GDM1 (cell line): ENCODE data around the gene SLC9A1.

ENCODE experiments used
- DNase-seq: peaks from one replicate; lab custom pipeline; 2025; lab: John Stamatoyannopoulos, UW

The SLC9A1 gene

DNA sequence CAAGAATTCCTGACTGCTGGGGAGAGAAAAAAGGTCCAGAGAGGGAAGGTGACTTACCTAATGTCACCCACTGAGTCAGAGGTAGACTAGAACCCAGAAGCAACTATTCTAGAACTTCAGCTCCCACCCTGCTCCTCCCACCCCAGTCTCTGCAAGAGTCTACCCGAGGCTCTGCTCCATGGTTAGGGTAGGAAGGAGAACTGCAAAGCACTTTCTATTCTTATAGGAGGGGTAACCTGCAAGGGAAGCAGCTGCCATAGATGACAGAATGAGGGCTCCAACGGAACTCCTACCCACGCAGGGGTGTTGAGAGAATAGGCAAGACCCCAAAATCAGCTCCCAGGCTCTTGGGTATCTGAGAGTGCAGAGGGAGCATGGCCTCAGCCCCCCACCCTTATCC lies 4.3 kb downstream of the SLC9A1 start:
- DNase-seq: no peak

DNA sequence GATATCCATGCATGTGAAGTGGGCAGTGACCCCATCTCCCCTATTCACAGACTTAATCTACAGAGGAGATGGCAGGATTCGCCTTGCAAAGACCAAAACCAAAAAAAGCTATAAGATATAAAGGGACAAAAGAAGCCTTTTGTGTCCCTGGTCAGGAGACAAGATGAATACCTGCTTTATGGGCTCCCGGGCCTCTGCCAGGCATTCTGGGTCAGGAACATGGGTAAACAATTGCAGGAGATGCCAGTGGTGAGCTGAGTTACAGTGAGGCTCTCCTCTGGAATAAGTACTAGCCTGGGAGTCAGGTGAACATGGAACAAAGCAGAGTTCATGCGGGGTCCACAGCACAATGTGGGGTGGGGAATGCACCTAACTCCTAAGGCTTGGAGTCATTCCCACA lies 4.7 kb downstream of the SLC9A1 start:
- no peak for DNase-seq

DNA sequence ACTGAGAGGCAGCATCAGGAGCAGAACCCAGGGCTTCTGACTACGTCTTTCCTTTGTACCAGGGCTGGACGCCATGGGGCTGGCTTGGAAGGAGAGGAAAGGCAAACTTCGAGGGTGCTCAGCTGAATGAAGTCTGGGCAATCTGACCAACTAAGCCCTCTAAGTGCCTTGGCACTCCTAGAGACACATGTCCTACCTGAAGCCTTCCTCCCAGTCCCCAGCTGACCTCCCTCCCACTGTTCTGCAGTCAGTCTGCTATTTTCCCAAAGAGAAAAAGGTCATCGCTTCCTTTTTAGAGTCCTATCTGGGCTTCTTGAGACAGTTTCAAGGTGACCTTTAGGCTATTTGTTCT lies 5.2 kb downstream of the SLC9A1 start:
- DNase-seq: no peak

DNA sequence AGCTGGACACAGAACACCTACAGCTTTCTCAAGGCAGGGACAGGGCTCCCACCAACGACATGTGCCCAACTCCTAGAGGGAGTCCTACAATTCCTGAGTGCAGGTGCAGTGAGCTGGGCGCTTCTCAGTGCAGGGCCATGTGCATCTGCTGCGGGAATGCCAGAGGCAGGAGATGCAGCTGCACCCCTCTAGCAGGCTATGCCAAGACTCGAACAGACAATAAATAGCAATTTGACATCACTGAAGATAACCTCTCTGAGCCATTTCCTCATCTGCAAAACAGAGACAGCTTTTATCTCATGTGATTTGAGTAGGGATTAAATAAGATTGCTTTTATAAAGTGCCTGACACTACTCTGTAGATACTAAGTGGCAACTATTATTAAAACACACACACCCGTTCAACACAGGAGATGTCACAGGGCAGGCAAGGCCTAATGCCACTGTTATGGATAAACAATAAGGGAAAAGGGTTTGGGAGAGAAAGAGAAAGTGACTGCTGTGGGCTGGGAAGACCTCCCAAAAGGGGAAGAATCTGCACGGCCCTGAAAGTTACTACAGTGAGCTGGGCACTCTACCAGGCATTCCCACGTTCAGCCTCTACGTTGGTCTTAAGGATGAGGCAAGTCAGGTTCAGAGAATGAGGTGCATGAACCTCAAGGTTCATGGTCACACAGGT lies 5.7 kb downstream of the SLC9A1 start:
- DNase-seq: no peak

- DNase-seq: no peak
Observed at GRCh38 chr1:27148591-27148990, 6.3 kb downstream of the SLC9A1 start.

DNA sequence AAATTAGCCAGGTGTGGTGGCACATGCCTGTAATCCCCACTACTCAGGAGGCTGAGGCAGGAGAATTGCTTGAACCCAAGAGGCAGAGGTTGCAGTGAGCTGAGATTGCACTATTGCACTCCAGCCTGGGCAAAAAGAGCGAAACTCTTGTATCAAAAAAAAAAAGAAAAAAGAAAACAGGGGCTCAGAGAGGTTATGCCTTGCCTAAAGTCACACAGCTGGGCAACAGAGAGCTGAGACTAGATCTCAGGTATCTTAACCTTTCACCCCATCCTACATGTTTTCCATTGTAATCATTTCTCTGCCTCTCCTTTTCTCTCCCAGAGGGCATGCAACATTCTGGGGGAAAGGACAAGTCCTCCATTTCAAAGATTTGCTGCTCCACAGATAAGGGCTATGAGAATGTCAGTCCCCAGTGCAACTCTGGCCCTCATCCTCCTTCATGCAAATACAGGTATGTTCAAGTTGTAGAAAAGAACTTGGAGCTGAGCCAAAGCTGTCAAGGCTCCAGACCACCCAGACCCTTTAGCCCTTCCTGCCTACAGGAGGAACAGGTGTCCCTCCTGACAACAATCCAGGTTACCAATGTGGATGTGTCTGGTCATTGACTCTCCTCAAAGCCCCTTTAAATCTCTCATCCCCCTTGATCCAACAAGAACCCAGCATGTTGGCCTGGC lies 6.9 kb downstream of the SLC9A1 start:
- no peak for DNase-seq

DNA sequence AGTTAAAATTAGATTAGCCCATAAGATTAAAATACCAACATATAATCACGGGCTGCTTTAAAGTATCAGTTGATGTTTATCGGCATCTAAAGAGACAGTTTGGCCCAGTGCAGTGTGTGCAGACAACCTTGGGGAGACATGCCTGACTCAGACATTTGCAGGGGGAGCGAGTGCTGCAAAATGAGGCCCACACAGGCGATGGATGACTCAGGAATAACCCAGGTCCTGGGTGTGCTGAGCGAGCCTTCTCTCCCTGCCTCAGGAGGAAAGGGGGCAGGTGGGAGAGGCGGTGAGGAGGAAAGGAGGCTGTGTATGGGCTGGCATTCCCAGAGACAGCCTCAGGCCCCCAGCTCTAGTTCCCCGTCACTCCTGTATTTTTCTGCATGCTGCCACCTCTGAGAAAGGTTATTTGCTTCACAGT lies 9.0 kb downstream of the SLC9A1 start:
- no peak for DNase-seq

DNA sequence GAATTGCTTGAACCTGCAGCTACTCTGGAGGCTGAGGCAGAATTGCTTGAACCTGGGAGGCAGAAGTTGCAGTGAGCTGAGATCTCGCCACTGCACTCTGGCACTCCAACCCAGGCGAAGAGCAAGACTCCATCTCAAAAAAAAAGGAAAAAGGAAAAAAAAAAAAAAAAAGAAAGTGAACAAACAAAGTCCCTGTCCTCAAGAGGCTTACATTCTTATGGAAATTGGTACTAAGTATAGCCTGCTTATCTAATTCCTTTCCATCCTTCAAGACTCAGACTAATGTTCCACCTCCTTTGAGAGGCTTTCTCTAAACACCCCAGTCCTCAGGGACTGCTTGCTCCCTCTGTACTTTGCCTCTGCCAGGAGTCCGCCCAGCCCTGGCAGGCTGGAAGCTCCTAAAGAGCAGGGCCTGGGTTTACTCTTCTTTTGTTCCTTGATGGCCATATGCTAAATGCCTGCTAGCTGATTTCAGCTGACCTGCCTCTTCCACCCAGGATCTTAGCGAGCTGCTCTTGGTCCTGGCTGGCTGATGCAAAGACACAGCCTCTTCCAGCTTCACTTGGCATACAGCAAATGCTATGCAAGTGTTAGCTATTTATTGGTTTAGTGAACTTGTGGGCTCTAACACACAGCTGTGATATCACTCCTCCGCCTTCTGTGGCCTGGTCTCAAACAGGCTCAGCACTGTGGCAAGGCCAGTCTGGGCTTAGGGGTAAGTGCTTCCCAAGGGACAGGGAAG lies 9.8 kb downstream of the SLC9A1 start:
- no peak for DNase-seq

- DNase-seq: no peak
Observed at GRCh38 chr1:27144049-27144748, 10.7 kb downstream of the SLC9A1 start.

DNA sequence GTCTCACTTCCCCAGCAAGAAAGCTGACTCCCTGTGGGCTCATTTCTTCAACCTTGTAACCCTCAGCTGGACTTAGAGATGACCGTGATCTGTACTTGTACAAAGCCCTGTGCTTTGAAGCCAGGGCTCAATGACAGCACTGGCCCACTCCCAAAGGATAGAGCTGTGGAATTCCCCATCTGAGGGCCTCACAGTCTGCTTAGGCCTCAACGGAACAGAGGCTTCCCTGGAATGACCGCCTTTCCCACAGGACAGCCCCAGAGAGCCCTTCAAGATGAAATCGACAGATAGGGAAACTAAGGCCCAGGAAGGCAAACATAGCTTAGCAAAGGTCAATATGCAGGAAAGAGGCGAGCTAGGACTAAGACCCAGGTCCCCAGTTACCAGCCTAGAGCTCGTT lies 11.5 kb downstream of the SLC9A1 start:
- DNase-seq: no peak

- no peak for DNase-seq
Observed at GRCh38 chr1:27142464-27142863, 12.5 kb downstream of the SLC9A1 start.

- DNase-seq: no peak
Observed at GRCh38 chr1:27141266-27142003, 13.5 kb downstream of the SLC9A1 start.

GRCh38 chr1:27139980-27140379 lies 14.9 kb downstream of the SLC9A1 start:
- DNase-seq: no peak

DNA sequence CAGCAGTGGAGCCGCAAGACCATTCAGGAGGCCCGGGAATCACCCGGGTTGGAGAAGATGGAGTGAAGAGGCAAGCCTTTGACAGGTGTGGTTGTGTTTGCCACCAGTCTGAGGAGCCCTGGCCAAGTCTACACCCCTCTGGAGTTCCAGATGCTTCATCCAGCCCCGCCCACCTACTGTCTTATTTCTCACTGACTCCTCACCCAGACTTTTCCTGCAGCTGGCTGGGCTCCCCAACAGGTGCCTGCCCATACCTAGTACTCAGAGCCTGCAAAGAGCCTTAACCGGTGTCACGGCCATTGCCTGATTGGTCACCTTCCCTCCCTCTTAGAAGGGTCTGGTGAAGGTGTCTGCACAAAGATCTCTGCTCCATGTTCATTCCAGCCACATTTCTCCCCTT lies 16.0 kb downstream of the SLC9A1 start:
- no peak for DNase-seq

DNA sequence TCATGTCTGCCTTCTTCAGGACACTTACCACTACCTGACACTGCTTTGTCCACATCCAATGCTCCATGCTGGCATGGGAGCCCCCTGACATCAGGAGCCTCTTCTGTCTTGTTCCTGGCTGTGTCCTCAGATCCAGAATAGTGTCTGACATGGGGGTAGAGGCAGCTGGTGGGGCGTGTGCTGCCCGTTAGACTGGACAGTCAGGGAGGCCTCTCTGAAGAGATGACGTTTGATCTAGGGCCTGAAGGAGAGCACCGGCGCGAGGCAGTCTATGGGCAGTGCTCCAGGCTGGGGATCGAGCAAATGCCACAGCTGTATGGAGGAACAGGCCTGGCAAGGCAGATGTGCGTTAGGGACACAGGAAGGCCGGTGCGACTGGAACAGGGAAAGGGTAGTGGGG lies 16.6 kb downstream of the SLC9A1 start:
- DNase-seq: no peak

DNA sequence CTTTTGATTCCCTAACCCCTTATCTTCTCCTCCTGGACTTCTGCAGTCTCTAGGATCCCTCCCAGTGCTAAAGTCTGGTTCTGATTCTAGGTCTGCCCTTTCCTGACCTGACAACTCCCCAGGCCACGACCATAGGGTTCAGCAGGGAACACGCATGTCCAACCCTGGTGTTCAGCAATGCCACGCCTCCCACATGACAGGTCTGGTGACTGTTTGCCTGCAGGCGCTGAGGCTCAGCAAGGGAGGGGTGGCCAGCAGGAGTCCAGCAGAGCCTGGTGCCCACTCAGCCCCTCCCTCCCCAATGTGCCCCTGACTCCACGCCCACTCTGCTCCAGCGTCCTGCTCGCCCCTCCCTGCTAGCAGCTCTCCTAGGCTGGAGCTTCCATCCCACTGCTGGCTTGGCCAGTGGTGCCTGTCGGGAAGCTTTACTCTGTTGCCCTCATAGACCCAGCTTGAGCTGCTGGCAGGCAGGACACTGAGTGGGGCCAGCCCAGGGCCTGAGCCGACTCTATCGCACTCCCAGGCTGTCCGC lies 17.3 kb downstream of the SLC9A1 start:
- no peak for DNase-seq

DNA sequence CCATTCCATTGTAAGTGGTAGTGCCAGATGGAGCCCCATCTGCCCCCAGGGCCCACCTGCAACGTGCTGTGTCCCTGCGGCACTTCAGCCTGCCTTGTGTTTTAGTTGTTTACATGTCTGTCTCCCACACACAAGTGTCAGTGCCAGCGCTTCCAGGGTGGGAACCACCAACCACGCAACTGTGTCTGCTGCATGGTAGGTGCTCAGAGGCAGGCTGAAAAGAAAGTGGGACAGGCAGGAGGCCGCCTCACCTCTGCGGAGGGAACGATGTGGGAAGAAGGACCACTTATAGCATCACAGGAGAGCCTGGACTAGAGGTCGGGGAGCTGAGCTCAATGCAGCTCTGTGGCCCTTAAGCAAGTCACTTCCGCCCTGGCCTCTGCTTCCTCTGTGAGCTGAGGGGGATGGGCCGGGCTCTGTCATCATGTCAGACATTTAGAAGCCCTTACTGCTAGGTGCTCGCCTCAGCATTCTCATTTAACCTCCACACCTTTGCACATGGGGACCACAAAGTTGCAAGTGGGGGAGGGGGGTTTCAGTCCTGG lies 17.9 kb downstream of the SLC9A1 start:
- peak; percentile 71 for DNase-seq

DNA sequence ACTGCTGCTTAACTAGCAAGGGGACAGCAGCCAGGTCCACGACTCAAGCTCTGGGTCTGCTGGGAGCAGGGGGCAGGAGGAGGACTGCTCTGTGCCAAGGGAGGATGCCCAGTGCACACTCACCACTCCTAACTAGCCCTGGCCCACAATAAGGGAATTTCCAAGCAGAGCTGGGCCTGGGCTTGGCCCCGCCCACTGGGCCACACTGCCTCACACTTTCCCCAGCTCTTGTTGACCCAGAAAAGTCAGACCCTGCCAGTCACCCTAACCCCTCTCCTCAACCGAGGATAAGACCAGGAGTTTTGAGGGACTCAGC lies 18.7 kb downstream of the SLC9A1 start:
- no peak for DNase-seq

DNA sequence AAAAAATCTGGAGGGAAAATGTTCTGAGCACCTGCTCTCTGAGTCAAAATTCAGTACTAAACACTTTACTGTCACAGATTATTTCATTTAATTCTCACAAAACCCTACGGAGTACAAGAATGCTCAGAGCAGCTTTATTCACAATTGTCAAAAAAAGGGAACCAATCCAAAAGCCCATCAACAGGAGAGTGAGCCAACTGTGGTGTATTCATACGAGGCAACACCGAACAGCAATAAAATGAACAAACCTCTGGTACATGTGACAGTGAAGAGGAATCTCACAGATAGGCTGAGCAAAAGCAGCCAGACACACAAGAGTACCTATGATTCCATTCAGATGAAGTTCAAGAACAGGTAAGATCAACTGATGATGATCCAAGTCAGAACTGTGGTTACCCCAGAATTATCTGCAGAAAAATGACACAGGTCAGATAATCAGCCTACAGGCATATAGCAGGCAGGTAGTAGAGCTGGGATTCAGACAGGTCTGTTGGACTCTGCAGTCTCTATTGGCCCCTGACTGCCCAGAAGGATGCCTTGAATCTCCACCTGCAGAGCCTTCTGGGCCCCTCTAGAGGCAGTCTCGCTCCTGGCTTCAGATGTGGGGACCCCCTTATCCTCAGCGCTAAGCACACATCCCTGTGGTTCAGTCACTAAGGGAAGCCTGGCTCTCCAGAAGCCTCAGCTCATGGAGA lies 19.2 kb downstream of the SLC9A1 start:
- DNase-seq: no peak

GRCh38 chr1:27133991-27134390 lies 20.9 kb downstream of the SLC9A1 start:
- DNase-seq: no peak

GRCh38 chr1:27133158-27133557 lies 21.8 kb downstream of the SLC9A1 start:
- DNase-seq: no peak
